GM18519 (cell line): Measurements from ENCODE around the gene PACSIN1.

Experiments
- ATAC-seq: cut with Tn5 transposase; IDR thresholded peaks from one replicate; pipeline ENCODE4 v1.9.1; 2021; ENCODE audit warnings: mild to moderate bottlenecking, moderate library complexity; ENCODE audit not compliant: unreplicated experiment, low FRiP score

The PACSIN1 gene

DNA sequence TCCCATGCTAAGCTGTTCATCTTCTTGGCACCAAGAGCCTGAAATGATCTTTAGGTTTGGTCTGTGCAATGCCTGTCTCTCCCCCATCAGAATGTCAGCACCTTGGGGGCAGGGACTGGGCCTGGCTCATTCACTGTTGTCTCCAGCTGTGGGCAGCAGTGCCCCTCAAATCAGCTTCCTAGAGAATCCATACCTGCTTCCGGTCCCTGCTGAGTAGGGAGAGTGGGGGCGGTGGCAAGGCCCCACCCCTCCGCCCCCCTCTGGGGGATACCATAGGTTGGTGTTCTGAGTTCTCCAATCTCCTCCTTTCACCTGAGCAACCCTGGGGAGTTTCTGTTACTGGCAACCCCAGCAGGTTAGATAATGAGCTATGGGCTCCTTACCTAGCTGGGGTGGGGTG, 109.5 kb downstream of the PACSIN1 start:
- no peak for ATAC-seq

DNA sequence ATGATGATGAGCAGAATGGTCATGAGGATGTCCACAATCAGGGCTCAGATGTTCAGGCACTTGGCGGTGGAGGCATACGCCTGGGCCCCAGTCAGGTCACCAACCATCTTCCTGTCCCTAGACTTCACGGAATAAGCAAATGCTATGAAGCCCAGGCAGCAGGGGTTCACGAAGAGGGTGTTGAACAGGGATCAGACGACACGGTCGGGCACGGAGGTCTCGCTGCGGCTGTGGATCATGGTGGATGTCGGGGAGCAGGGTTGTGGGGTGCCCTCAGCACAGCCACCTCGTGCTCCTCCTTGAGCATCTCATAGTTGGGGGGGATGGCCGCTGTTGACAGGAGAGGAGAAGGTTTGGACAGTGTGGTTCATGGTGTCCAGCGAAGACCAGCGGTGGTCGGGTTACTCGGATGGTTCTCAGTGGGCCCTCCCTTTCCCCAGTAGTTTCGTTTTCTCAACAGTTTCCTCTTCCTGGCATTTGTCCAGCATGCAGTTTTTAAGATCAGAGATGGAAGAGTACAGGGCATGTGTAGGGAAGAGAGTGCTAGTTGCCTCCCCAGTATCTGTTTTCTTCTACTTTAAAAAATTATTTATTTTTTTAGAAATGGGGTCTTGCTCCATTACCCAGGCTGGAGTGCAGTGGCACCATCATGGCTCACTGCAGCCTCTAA, 110.5 kb downstream of the PACSIN1 start:
- ATAC-seq = no peak

DNA sequence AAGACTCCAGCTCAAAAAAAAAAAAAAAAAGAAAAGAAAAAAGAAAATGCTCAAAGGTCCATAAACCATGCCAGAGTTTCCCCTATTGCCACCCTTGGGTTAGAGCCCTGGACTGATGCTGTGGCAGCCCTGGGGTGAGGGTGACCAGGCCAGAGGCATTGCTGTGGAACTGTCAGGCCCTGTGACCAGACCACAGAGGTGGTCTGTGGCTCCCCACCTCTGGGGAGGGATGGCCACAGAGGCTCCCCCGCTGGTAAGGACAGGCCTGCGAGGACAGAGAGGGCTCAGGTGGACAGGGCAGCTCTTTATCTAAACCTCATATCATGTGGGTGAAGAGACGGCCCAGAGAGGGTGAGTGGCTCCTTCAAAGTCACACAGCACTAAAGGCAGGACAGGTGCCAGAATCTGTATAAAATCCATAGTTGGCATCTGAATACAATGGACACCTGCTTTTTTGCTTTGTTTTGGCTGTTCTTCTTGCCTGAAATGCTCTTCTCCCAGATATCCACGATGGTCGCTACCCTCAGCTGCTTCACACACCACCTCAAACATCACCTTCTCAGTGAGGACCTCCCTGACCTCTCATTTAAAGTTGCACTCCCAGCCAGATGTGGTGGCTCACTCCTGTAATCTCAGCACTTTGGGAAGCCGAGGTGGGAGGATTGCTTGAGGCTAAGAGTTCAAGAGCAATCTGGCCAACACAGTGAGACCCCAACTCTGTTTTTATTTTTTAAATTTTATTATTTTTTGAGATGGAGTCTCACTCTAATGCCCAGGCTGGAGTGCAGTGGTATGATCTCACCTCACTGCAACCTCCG, 112.8 kb downstream of the PACSIN1 start:
- ATAC-seq = no peak

DNA sequence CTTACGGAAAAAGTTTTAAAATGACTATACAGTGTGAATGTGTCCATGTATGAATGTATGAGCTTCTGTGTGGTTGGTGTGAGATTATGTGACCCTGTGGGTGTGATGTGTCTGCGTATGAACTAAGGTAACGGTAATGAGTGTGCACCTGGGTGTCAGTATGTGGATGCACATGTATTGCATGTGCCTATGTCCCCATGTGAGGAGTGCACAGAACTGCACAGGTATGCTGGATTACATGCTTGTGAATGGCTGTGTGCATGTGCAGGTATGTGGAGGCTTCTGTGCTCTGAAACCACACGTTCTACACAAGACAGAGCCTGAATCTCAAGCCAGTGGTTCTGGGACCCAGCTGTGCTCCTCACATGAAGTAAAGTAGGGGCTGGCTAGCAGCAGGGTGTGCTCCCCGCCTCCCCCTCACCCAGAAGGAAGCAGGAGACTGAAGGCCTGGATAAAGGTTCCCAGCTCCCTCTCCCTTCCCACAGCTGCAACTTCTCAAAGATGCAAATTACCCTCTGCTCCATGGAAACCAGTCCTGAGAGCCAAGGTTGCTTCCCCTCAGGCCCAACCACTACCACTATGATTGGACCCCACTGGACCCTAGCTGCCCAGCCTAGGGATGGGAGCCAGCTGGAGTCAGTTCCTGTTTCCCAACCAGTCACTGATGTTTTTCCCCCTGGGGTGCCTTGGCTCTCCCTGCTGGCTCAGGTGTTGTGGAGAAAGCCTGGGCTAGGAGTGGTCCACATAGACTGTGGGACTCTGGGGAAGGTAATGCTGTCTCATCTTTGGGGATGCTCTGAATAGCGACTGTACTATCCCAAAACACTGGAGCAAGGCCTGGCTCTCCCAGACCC, 115.1 kb downstream of the PACSIN1 start:
- ATAC-seq = no peak

DNA sequence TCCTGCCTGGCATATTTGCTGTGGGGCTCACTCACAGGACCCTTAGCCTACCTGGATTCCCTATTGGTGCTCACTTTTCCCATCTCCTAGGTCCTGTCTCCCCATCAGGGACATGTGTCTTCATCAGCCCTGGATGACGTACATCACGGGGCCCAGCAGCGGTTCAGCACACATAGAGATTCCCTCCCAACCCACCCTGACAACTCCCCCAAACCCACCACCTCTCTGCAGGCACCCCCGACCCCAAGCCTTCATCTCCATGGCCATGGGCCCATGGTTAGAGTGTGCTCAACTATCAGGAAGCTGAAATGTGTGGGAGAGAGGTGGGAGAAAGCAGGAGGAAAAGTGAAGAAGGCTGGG, 115.7 kb downstream of the PACSIN1 start:
- no peak for ATAC-seq

DNA sequence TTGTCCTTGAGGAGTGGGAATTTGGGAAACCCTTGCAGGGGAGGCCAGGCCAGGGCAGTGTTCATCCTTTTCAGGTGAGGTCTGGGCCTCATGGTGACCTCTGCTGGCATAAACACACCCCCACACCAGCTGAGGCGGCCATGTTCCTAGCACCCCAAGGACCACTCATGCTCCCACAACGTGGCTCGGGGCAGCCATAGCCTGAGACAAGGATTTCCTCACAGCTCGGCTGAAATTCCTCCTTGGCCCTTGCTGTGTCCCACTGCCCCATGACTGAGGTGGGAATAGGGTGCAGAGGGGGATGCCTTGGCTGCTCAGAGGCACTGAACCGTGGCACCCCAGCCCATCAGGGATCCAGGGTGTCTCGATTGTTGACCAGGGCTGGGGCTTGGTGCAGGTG, 117.6 kb downstream of the PACSIN1 start:
- no peak for ATAC-seq

DNA sequence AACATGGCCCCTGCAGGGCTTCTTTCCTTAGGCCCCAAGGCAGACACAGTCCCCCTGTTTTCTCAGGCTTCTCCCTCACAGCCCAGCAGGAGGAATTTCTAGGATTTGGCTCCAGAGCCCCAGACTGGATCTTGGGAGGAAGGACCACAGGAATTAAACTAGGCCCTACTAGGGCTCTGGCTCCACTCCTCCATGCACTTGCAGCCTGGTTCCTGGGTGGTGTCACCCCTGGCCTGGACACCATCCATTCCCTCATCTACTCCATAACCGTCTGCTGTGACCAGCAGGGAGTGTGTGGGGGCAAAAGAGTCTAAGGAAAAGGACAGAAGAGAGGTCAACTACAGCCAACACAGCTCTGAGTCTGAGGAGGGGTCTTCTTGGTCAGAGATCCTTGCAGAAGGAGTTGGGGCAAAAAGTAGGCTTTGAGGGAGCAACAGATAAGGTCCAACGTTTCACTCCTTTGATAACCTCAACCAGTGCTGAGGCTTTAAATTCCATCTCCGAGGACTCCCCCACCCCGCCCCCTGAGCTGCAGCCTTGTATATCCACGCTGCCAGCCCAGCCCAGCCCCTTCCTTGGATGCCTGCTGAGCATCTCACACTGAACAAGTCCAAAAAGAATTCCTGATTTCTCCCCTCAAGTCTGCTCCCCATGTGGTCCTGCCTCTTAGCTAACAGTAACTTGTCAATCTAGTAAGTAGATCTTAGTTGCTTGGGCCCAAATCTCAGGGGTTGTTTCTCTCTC, 118.2 kb downstream of the PACSIN1 start:
- no peak for ATAC-seq

DNA sequence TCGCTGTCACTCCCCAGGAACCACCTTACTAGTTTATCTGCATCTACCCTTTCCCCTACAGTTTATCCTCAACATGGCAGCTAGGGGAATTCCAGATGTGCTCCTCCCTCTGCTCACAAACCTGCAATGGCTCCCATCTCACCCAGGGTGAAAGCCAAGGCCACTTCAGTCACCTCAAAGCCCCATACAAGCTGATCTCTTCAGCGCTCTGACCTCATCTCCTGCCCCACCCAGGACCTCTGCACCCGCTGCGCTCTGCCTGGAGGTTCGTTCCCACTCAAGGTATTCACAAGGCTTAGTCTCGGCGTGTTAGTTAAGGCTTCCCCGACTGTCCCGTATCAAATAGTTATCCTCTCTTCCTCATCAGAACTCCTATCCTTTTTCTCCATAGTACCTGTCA, 118.8 kb downstream of the PACSIN1 start:
- no peak for ATAC-seq
